Epithelial cell of proximal tubule (primary cell): ENCODE data around the gene UNC80. TPM values are rescaled to one million over a fixed set of nuclear protein-coding genes. Genes with fewer than 3 reads are reported as not detected.

Experiments used
- DNase-seq: peaks from one replicate; pipeline ENCODE4 v3.0.0-alpha.2; 2011; ENCODE audit warnings: low read depth
- H3K4me3 ChIP-seq: 2 replicates; pipeline ENCODE4 v1.5.1; 2011; ENCODE audit warnings: low read depth, mild to moderate bottlenecking, low read length
- total RNA-seq: library from RNA; depleted of rRNA; stranded (reverse); fragments of >200 nt; gene quantifications from 2 replicates; pipeline ENCODE4 v1.2.3, GENCODE V29; 2015
- TF ChIP-seq, protein P1 (sequence below): conservative IDR thresholded peaks from 2 replicates; pipeline ENCODE4 v1.5.1; 2012; ENCODE audit warnings: low read depth, mild to moderate bottlenecking, low read length

The UNC80 gene, protein sequence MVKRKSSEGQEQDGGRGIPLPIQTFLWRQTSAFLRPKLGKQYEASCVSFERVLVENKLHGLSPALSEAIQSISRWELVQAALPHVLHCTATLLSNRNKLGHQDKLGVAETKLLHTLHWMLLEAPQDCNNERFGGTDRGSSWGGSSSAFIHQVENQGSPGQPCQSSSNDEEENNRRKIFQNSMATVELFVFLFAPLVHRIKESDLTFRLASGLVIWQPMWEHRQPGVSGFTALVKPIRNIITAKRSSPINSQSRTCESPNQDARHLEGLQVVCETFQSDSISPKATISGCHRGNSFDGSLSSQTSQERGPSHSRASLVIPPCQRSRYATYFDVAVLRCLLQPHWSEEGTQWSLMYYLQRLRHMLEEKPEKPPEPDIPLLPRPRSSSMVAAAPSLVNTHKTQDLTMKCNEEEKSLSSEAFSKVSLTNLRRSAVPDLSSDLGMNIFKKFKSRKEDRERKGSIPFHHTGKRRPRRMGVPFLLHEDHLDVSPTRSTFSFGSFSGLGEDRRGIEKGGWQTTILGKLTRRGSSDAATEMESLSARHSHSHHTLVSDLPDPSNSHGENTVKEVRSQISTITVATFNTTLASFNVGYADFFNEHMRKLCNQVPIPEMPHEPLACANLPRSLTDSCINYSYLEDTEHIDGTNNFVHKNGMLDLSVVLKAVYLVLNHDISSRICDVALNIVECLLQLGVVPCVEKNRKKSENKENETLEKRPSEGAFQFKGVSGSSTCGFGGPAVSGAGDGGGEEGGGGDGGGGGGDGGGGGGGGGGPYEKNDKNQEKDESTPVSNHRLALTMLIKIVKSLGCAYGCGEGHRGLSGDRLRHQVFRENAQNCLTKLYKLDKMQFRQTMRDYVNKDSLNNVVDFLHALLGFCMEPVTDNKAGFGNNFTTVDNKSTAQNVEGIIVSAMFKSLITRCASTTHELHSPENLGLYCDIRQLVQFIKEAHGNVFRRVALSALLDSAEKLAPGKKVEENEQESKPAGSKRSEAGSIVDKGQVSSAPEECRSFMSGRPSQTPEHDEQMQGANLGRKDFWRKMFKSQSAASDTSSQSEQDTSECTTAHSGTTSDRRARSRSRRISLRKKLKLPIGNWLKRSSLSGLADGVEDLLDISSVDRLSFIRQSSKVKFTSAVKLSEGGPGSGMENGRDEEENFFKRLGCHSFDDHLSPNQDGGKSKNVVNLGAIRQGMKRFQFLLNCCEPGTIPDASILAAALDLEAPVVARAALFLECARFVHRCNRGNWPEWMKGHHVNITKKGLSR (N-terminal part only)
- total RNA-seq: not detected in 2 replicates

DNA sequence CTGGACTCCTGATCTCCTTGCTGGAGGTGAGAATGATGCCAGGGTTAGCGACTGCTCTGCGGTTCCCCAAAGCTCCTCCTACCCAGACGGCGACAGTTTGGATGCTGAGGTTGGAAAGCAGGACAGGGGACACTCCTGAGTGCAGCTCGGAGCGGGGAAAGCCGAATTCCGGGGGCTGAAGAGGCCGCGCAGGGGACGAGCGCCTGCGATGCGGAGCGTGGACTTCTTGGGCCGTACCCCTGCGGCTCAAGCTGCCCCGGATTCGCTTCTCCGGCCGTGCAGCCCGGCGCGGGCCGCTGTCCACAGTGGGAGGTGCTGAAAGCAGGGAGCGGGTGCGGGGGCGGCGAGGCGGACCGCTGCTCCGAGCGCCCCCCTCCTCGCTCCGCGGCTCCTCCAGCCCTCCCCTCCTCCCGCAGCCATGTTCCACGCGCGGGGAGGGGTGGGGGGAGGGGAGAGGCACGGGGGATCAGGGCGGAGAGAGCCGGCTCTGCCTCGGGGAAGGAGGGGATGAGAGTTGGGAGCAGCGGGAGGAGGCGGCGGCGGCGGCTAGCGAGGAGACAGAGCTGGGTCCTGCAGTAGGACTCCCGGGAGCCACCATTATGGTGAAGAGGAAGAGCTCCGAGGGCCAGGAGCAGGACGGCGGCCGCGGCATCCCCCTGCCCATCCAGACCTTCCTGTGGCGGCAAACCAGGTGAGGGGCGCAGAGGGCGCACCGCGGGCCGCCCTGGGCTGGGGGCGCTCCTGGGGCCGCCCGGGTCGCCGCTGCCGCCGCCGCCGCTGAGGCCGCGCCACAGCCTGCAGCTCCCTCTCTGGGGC, at the start of gene UNC80:
Gene UNC80, plus strand, starts transcription at position 359 of the 816 bp plus-strand sequence. Its CDS starts 241 bp downstream, at position 600.
- DNase-seq: no peak
- TF ChIP-seq, protein P1, sequence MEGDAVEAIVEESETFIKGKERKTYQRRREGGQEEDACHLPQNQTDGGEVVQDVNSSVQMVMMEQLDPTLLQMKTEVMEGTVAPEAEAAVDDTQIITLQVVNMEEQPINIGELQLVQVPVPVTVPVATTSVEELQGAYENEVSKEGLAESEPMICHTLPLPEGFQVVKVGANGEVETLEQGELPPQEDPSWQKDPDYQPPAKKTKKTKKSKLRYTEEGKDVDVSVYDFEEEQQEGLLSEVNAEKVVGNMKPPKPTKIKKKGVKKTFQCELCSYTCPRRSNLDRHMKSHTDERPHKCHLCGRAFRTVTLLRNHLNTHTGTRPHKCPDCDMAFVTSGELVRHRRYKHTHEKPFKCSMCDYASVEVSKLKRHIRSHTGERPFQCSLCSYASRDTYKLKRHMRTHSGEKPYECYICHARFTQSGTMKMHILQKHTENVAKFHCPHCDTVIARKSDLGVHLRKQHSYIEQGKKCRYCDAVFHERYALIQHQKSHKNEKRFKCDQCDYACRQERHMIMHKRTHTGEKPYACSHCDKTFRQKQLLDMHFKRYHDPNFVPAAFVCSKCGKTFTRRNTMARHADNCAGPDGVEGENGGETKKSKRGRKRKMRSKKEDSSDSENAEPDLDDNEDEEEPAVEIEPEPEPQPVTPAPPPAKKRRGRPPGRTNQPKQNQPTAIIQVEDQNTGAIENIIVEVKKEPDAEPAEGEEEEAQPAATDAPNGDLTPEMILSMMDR: no peak
- peak within 1 kb of the TSS; percentile 40 for H3K4me3 ChIP-seq

DNA sequence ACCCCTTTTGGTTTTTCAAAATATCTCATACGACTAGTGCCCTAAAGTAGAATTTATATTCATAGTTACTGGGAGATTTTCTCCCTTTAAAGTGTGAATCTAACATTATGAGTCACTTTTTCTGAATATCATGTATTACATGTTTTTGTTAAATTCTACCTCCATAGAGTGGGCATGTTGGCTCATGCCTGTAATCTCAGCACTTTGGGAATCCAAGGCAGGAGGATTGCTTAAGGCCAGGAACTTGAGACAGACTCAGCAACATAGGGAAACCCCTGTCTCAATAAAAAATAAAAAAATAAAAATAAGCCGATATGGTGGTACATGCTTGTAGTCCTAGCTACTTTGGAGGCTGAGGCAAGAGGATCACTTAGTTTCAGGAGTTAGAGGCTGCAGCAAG, 45.3 kb upstream of the UNC80 start:
- no peak overlapping the region for H3K4me3 ChIP-seq
- TF ChIP-seq, protein P1: no peak
- no peak for DNase-seq

DNA sequence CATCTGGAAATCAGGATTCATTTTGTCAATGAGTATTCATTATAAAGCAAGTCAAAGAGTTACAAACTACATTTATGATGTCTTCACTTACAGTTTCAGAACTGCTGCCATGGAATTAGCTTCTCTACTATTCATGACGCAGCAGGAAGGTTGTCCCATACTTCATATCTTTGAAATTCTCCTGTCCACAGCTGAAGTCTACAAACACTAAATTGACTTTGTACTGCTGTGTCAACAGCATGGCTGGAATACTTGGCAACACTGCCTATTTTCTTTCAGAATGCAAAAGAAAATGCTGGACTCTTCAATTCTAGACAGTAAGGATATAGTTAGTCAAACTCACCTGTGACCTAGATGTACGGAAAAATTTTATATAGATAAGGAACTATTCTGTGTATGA, 44.6 kb upstream of the UNC80 start:
- TF ChIP-seq, protein P1: no peak
- no peak overlapping the region for H3K4me3 ChIP-seq
- DNase-seq: no peak

DNA sequence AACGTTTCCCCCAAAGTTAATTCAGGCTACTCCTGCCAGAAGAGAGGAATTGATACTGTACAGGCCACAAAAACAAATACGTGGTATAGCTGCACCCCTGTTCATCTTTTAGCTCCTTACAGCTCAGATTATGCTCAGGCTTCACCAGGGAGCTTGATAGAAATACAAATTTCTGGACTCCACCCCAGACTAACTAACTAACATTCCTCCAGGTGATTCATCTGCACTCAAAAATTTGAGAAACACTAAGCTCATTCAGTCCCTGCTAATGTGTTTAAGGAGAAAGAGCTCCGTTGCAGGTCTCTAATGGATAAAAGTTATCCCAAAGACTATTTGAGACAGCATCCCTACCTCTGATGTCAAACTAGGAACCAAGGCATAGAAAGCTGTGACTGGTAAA, 36.8 kb upstream of the UNC80 start:
- DNase-seq: no peak

DNA sequence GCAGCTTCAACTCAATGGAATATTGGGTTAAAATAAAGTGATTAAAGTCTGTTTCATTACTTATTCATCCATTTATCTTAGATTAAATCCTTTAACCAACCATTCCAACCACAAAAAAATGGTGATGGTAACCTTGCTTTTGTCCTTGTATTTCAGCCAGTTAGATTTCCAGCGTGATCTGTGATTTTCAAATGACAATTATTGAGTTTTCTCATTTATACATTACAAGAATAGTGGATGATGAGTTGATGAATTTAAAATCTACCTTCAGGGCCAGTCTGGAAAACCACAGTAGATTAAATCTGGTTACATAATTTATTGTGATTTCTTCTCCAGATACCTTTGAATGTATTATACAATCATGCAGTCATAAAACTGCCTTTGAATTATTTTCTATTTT, 29.7 kb upstream of the UNC80 start:
- DNase-seq: no peak
- TF ChIP-seq, protein P1: no peak
- no peak overlapping the region for H3K4me3 ChIP-seq

More for the DNA sequence above, 36.8 kb upstream of the UNC80 start:
- TF ChIP-seq, protein P1: no peak
- H3K4me3 ChIP-seq: no peak overlapping the region

DNA sequence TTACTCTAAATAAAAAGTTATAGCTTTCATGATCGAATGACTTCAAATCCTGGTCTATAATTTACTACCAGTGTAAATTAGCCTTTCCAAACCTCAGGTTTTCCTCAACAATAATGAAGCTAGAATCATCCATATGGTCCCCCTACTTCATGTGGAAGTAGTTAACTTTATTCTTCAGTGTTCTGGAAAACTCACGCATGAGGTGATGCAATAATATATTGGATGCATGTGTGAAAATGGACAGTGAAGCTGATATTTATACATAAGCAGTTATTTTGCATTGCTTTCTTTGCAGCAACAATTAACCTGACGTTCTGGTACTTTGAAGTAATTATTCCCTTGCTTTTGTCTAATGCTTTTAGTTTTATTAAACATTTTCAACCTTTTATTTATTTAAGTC, 18.6 kb upstream of the UNC80 start:
- H3K4me3 ChIP-seq: no peak overlapping the region
- no peak for DNase-seq
- TF ChIP-seq, protein P1: no peak
